GM10266 (cell line): ENCODE results near the gene MBOAT7.

ENCODE experiments used
- DNase-seq: peaks from one replicate; pipeline ENCODE4 v3.0.0; 2012; ENCODE audit errors: extremely low spot score
- TF ChIP-seq, protein P1 (sequence below): IDR thresholded peaks from 2 replicates; pipeline ENCODE4 v1.5.1; 2012; ENCODE audit warnings: mild to moderate bottlenecking, low read depth; ENCODE audit not compliant: control insufficient read depth, insufficient read depth; ENCODE audit errors: missing control alignments

Gene MBOAT7

DNA sequence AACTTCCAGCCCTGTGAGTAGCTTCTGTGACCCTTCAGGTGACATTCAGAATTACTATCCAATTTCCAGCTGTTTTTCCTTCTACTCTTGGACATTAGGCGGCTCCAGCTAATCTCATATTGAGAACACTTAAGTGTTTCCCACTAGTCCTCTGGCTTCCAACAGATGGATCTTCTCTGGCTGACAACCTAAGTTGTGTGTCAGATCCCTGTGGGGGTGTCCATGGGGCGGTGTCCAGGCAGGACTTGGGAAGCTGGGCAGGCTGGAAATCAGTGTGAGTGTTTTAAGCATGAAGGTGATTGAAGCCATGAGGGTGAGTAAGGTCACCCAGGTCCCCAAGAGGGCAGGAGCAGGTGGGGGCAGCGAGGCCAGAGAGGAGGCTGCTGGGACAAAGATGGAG, 41.7 kb downstream of the MBOAT7 start:
- no peak for DNase-seq

DNA sequence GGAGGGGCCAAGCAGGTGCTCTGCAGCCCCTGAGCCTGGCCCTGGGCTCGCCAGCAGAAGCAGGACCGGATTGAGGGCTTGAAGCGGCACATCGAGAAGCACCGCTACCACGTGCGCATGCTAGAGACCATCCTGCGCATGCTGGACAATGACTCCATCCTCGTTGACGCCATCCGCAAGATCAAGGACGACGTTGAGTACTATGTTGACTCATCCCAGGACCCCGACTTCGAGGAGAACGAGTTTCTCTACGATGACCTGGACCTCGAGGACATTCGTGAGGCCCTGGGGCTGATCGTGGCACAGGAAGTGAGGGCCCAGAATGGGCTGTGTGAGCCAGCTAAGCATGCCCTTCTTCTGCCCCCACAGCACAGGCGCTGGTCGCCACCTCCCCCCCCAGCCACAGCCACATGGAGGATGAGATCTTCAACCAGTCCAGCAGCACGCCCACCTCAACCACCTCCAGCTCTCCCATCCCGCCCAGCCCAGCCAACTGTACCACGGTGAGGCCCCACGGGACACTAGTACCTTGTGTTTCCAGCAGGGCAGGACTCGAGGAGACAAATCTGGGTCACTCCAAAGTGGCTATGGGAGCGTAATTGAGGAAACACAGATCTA, 43.7 kb downstream of the MBOAT7 start:
- no peak for DNase-seq
- TF ChIP-seq, protein P1, sequence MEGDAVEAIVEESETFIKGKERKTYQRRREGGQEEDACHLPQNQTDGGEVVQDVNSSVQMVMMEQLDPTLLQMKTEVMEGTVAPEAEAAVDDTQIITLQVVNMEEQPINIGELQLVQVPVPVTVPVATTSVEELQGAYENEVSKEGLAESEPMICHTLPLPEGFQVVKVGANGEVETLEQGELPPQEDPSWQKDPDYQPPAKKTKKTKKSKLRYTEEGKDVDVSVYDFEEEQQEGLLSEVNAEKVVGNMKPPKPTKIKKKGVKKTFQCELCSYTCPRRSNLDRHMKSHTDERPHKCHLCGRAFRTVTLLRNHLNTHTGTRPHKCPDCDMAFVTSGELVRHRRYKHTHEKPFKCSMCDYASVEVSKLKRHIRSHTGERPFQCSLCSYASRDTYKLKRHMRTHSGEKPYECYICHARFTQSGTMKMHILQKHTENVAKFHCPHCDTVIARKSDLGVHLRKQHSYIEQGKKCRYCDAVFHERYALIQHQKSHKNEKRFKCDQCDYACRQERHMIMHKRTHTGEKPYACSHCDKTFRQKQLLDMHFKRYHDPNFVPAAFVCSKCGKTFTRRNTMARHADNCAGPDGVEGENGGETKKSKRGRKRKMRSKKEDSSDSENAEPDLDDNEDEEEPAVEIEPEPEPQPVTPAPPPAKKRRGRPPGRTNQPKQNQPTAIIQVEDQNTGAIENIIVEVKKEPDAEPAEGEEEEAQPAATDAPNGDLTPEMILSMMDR, result no peak

More for the DNA sequence above, 41.7 kb downstream of the MBOAT7 start:
- TF ChIP-seq, protein P1, result no peak

DNA sequence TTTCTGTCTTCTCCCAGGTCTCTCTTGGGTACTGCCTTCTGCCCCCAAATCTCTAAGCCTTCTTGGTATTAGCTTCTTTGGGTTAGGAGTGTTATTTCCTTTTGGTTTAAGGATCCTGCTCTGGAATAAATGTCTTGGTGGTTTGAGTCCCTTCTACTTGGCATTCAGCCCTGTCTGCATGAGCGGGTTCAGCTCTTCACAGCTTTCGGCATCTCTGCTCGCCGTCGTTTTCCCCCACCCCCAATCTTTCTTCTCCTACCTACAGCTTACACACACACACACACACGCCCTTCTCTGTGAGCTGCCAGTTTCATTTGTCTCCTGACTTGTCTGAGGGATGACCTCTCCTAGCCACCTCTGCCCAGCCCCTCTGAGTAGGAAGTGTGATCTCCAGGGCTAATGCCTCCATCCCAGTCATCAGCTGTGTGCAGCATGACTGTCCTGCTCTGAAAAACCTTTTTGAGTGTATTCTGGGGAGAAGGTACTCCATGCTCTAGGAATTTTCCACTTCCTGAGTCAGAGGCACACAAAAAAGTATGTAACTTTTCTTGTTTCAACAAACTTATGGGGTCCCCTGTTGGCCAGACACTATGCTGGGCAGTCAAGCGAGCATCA, 47.1 kb downstream of the MBOAT7 start:
- TF ChIP-seq, protein P1, result no peak
- no peak for DNase-seq

DNA sequence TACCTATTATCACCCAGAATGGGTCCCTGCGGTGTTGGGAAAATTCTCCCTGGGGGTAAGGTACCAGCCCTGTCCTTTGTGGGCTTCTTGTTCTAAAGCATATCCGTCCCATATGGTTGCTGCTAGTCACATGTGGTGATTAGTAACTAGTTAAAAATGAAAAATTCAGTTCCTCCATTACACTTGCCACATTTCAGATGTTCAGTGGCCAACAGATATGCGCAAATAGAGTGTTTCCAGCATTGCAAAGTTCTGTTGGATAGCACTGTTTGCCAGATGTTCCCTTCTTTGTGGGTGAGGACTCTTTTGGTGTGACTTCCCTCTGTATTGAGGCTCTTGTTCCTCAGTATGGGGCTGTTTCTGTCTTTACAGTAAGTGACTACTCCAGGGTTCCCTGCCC, 48.0 kb downstream of the MBOAT7 start:
- TF ChIP-seq, protein P1, result no peak
- no peak for DNase-seq

DNA sequence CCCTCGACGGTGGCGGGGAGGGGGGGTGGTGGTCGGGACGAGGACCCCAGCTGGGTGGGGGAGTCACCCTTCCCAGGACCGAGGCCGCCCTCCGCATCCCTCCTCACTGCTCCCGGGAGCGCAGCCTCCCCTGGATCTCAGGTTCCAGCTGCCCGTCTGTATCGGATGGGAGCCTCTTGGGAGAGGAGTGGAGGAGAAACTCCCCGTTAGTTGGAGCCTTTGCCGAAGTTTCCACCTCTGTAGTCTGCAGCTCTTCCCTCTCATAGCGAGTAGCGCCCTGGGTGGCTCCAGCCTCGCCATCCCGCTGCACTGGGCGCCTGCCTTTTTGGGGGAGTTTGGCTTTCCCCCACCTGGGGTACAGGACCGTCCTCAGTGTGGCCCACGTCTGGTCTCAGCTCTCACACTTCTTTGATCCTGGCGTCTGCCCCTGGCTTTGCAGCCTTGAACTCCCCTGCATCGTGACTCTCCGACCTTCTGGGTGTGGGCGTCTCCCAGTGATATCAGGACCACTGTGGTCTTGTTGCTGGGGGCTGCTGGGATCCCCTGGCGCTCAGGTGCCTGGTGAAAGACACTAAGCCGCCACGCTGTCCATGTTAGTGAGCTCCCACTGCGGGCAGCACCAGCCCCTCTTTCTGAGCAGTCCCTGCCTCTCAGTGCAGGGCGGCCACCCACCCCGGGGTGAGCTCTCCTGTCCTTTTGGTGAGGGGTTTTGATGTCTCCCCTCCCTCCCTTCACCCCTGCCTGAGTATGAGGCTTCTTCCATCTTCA, 50.7 kb downstream of the MBOAT7 start:
- TF ChIP-seq, protein P1, result no peak
- DNase-seq, result no peak

DNA sequence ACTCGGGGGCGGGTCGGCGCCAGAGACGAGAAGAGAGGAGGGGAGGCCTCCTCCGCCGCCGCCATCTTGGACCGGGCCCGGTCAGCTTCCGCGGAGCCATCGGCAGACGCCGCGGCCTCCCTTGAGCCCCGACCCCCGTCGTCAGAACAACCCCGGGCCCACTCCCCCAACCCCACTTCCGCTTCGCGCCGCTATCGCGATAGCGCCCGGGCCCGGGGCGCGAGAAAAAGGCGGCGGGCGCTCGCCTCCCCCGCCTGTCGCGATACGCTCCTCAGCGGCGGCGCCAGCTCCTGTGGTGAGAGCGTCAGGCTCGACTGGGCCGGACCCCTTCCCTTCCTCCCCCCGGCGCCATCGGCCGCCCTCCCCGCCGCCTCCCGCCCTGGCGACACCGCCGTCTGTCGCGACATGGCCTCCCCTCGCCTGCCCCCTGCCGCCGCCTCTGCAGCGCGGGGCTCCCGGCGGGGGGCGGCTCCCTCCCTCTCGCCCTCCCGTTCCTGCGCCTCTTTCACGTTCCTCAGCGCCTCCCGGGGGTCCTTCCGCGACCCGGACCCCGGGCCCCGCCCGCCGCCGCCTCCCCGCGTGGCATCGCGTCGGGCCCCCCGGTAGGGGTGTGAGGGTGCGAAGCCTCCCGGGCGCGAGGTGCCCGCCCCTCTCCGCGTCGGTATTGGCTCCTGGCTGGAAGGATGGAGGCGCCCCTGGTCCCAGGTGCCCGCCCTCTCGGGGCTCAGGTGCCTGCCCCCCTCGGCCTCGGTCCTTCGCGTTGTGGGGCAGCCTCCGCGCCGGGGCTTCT, 51.5 kb downstream of the MBOAT7 start, which contains the start of gene CNOT3:
CNOT3 (plus strand) TSS at position 64 of the 790 bp plus-strand sequence. CDS start 5,217 bp downstream, outside the sequence.
- TF ChIP-seq, protein P1, result no peak
- DNase-seq, result peak; percentile 48
